GDM1 (cell line): ENCODE measurements around the gene HNRNPU.

Experiments
- DNase-seq: peaks from one replicate; lab custom pipeline; 2025; lab: John Stamatoyannopoulos, UW

HNRNPU gene

GRCh38 chr1:244802041-244802440 is 62.3 kb downstream of the HNRNPU start:
- no peak for DNase-seq

DNA sequence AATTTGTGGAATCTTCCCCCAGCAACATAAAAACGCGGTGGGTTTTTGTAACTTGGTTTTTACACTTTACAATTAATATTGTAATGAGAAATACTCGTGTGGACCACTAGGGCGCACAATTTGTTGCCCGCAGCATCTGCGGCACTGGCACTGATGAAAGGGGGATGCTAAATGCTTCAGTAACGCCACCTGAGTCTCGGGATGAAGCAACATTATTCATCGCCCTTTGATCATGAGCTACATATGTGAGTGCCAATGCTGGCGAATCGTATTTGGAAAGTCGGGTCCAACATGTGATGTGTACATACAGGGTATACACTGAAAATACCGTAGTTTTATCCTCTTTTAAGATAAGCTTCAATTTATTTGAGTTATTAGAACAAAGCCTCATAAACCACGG is 63.1 kb downstream of the HNRNPU start:
- no peak for DNase-seq

DNA sequence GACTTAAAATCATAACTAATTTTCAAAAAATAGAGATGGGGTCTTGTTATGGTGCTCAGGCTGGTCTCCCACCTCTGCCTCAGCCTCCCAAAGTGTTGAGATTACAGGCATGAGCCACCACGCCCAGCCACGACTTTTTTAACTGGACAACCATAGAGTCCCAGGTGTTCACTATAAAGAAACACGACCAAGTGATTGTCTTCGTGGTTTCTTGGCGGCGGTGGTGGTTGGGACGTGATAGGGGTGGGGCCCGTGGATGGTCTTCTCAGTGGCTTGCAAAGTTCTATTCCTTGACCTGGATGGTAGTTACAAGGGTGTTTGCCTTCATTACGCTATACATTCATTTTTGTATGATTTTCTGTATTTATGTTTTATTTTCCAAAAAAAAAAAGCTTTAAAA is 63.5 kb downstream of the HNRNPU start:
- DNase-seq, result no peak
